OCI-LY7 (cell line): ENCODE data around the gene STRBP.

Source experiments
- CTCF ChIP-seq: fragments of 200-600 bp; sonication (generic); conservative IDR thresholded peaks from 2 replicates; pipeline ENCODE4 v1.5.1; 2014; ENCODE audit warnings: mild to moderate bottlenecking, antibody characterized with exemption, low read length, moderate library complexity, mixed read lengths
- EZH2phosphoT487 ChIP-seq: fragments of 200-600 bp; sonication (generic); IDR thresholded peaks from 2 replicates; pipeline ENCODE4 v1.6.1; 2018; ENCODE audit warnings: low read depth, borderline replicate concordance, mild to moderate bottlenecking, mixed run types, antibody characterized with exemption, low read length, moderate library complexity, mixed read lengths

GRCh38 chr9:123278361-123278760, 10.0 kb upstream of the STRBP start:
- no peak for TF ChIP-seq CTCF
- no peak for TF ChIP-seq EZH2phosphoT487
